Measurements from ENCODE around the gene TMEM121.

The TMEM121 gene

DNA sequence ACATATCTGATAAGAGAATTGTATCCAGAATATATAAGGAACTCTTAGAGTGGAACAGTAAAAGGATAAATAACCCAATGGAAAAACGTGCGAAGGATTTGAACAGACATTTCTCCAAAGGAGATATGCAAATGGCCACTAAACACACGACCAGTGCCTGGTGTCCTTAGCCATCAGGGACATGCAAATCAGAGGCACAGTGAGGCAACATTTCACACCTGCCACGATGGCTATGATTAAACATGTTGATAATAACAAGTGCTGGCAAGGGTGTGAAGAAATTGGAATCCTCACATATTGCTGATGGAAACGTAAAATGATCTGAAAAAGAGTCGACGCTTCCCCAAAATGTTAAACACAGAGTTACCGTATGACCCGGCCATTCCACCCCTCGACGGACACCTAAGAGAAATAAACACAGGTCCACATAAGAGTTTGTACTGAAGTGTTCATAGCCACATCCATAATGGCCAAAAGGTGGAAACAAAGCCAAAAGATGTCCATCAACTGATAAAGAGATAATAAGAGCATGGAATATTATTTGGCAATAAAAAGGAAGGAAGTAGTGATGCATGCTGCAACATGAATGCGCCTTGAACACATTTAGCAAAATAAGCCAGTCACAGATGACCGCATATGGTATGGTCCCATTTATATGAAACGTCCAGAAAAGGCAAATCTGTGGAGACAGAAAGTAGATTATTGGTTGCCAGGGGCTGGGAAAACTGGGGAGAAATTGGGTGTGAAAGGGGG is 6.3 kb upstream of the TMEM121 start:
- TF ChIP-seq GATA3 (IDR thresholded peaks at IDR 0.05; ENCODE audit: low read depth, low read length) (no peak), GATA2 (IDR thresholded peaks at IDR 0.05; ENCODE audit: low read depth, low read length) (no peak)

DNA sequence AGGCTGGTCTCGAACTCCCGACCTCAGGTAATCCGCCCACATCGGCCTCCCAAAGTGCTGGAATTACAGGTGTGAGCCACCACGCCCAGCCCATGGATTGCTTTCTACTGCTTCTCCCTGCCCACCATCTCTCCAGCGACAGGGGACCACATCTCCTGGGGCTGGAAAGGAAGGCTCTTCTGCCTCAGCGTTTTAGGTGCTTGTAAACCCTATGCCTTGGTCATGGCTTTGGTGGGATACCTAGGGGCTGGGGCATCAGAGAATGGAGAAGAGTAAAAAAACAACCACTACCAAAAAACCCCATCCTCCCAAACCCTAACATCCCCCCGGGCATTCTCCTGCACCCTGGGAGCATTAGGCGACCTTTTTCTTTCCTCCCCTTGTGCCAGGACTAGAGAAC is 1.1 kb upstream of the TMEM121 start:
- TF ChIP-seq GATA3 (IDR thresholded peaks at IDR 0.05; ENCODE audit: low read depth, low read length) (no peak), GATA2 (IDR thresholded peaks at IDR 0.05; ENCODE audit: low read depth, low read length) (no peak)

DNA sequence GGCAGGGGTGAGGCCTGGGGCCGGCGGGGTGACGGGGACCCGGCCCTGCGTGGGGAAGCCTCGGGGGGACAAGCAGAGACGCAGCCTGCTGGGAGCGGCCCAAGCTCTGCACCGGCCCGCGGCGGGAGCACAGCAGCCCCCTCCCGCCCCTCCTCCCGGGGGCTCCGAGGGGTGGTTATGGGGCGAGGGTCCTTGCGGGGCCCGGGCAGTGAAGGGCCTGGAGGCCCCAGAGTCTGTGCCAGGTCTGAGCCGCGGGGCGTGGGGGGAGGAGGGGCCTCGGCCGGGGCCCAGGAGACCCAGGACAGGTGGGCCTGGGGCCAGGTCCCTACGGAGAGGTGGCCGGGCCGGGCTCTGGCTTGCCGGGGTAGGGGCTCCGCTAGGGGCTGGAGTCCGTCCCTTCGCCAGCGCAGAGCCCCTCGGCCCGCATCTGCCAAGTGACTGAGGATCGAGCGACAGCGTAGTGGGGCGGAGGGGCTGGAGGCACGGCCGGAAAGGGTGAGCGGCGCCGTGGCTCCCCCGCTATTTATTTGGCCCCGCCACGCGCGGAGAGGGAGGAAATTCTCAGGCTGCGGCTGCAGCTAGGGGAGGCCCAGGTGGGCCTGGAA is 495 bp downstream of the TMEM121 start:
- TF ChIP-seq GATA3 (IDR thresholded peaks at IDR 0.05; ENCODE audit: low read depth, low read length) (no peak), GATA2 (IDR thresholded peaks at IDR 0.05; ENCODE audit: low read depth, low read length) (no peak)

DNA sequence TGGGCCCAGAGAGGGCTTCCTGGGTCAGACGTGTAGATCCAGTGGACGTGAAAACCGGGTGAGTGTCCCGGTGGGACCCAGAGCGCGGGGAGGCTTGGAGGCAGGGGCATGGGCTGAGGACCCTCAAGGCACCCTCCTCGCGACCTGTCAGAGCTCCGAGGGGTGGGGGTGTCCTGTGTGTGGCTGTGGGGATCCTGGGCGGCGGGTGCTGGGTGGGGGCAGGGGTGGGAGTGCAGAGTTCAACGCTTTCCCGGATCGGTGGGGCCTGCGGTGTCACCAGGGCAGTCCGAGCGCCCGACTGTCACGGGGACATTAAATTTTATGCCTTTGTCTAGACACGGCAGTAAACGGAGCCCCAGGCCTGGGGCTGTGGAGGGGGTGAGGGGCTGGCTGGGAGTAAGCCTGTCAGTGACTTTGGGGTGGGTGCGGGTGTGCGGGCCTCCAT is 1.0 kb downstream of the TMEM121 start:
- TF ChIP-seq GATA3 (IDR thresholded peaks at IDR 0.05; ENCODE audit: low read depth, low read length) = no peak
- no peak for TF ChIP-seq GATA2 (IDR thresholded peaks at IDR 0.05; ENCODE audit: low read depth, low read length)

DNA sequence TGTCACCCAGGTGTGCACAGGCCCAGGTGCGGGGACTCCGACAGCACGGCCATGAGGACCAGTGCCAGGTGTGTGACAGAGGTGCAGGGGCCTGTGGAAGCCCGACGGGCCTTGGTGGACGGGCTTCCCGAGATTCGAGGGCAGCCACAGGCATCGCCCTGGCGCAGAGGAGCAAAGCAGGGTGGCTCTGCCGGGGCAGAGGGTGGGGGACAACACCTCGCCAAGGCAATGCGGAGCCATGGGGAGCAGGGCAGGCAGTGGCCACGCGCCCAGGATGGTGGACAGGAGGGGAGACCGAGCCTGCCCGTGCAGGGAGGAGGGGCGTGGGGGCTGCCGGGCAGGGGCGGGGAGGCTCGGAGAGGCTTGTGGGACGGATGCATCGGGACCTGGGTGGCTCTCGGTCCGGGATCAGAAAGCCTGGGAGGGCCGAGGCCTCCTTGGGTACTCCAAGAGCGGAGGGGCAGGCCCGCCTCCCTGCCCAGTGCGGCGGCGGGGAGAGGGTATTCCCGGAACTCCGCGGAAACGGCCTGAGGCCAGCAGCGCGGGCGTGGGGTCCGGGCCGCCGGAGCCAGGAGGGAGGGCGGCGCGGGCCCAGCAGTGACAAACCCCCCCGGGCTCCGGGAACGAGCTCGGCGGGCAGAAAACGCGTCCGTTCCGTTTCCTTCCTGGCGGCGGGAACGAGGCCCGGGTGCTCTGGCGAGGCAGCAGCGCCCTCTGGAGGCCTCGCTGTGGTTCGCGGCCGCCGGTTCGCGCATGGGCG is 1.6 kb downstream of the TMEM121 start:
- no peak for TF ChIP-seq GATA2 (IDR thresholded peaks at IDR 0.05; ENCODE audit: low read depth, low read length)
- no peak for TF ChIP-seq GATA3 (IDR thresholded peaks at IDR 0.05; ENCODE audit: low read depth, low read length)

DNA sequence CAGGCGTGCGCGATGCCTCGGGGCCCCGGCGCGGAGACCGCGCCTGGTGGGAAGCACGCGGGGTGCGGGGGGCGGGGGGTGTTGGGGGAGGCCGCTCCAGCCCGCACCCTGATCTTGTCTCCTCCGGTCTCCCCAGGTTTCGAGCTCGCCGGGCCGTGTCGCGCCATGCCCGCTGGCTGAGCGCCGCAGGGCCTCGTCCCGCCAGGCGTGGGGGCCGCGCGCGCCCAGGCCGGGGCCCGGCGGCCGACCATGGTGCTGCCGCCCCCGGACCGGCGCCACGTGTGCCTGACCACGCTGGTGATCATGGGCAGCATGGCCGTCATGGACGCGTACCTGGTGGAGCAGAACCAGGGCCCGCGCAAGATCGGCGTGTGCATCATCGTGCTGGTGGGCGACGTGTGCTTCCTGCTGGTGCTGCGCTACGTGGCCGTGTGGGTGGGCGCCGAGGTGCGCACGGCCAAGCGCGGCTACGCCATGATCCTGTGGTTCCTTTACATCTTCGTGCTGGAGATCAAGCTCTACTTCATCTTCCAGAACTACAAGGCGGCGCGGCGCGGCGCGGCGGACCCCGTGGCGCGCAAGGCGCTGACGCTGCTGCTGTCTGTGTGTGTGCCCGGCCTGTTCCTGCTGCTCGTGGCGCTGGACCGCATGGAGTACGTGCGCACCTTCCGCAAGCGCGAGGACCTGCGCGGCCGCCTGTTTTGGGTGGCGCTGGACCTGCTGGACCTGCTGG is 2.4 kb downstream of the TMEM121 start:
- TF ChIP-seq GATA2 (IDR thresholded peaks at IDR 0.05; ENCODE audit: low read depth, low read length) = no peak
- no peak for TF ChIP-seq GATA3 (IDR thresholded peaks at IDR 0.05; ENCODE audit: low read depth, low read length)

DNA sequence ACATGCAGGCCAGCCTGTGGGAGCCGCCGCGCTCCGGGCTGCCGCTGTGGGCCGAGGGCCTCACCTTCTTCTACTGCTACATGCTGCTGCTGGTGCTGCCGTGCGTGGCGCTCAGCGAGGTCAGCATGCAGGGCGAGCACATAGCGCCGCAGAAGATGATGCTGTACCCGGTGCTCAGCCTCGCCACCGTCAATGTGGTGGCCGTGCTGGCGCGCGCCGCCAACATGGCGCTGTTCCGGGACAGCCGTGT is 2.9 kb downstream of the TMEM121 start:
- no peak for TF ChIP-seq GATA3 (IDR thresholded peaks at IDR 0.05; ENCODE audit: low read depth, low read length)
- no peak for TF ChIP-seq GATA2 (IDR thresholded peaks at IDR 0.05; ENCODE audit: low read depth, low read length)

DNA sequence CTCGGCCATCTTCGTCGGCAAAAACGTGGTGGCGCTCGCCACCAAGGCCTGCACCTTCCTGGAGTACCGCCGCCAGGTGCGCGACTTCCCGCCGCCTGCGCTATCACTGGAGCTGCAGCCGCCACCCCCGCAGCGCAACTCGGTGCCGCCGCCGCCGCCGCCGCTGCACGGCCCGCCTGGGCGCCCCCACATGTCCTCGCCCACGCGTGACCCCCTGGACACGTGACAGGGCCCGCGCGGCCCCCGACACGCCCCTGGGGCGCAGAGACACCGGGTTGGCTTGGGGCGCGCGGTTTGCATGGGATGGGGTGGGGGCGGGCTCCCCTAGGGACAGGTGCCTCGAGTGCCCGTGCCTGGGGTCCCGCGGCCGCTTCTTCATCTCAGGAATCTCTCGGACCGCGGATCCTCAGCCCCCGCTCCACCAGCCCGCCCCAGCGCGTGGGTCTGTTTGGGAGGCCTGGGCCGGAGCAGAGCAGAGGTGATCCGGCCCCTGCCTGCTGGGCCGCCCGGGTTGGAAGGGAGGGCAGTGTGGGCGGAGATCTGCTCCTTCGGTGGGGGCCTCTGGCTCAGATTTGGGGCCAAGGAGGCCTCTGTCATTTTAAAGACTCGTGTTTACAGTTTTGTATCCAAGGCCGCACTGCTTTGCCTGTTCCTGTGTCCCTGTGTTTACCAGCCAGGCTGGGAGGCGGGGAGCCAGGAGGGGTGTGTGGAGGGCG is 3.3 kb downstream of the TMEM121 start:
- no peak for TF ChIP-seq GATA3 (IDR thresholded peaks at IDR 0.05; ENCODE audit: low read depth, low read length)
- TF ChIP-seq GATA2 (IDR thresholded peaks at IDR 0.05; ENCODE audit: low read depth, low read length) = no peak

DNA sequence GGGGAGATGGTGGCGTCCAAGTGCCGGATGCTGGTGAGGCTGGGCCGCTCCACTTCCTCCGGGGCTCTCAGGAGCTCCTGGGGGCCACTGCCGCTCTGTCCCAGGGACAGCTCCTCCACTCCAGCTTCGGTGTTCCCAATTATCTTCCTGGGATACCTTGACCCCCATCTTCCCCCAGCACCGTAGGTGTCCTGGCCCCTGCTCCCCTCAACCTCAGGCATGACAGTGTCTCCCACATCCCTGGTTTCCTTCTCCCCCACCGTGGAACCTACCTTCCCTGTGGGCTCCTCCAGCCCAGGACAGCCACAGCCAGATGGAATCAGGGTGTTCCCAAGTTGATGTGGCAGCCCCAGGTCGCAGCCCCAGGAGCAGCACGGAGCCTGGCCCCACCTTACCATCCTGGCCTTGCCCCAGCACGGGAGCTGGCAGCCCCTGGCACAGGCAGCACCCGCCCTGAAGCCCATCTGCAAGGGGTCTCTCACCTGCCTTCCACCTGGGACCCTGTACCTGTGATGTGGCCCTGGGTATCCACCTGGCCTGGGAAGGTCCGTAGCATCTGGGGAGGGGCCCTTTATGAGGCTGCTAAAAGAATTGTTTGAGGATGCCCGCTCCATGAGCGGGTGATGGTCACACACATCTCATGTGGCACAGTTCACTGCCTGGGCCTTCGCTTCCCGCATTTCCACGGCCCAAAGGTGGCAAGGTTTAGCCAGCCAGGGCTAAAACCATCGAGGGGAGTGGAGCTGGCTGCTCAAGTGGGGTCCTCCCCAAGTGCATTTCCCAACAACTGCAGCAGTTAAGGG is 4.1 kb downstream of the TMEM121 start:
- TF ChIP-seq GATA3 (IDR thresholded peaks at IDR 0.05; ENCODE audit: low read depth, low read length) (no peak), GATA2 (IDR thresholded peaks at IDR 0.05; ENCODE audit: low read depth, low read length) (no peak)

DNA sequence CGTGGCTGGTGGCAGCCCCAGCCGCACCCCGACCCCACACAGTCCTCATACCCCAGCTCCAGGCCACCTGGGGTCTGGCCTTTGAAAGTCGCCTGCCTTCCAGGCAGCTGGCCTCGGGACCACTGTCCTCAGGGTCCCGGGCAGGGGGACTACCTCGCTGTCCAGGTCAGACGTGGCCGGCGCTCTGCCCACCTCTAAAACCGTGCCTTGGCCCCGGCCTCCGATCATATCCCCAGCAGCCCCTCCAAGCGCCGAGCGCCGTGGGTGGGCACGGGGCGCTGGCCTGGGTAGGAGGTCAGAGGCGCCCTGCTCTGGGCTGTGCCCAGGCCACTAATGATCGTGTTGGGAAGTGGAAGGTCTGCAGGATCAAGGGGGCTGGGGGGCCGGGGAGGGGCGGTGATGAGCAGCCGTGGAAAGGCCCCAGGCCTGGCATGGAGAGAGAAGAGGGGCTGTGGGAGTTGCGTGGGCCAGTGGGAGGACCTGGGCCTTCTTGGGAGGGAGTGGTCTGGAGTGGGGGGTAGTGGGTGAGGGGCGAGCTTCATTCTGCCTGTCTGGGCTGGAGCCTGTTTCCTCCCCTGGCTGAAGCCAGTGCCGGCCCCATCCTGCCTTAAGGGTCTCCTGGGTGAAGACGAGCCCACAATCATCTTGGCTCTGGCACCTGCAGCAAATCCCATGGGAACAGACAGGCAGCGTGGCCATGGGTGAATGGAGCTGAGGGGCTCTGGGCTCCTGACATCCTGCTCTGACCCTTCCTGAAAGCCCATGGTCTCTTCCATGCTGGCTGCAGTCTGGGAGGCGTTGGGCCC is 4.9 kb downstream of the TMEM121 start:
- TF ChIP-seq GATA2 (IDR thresholded peaks at IDR 0.05; ENCODE audit: low read depth, low read length) (no peak), GATA3 (IDR thresholded peaks at IDR 0.05; ENCODE audit: low read depth, low read length) (no peak)

DNA sequence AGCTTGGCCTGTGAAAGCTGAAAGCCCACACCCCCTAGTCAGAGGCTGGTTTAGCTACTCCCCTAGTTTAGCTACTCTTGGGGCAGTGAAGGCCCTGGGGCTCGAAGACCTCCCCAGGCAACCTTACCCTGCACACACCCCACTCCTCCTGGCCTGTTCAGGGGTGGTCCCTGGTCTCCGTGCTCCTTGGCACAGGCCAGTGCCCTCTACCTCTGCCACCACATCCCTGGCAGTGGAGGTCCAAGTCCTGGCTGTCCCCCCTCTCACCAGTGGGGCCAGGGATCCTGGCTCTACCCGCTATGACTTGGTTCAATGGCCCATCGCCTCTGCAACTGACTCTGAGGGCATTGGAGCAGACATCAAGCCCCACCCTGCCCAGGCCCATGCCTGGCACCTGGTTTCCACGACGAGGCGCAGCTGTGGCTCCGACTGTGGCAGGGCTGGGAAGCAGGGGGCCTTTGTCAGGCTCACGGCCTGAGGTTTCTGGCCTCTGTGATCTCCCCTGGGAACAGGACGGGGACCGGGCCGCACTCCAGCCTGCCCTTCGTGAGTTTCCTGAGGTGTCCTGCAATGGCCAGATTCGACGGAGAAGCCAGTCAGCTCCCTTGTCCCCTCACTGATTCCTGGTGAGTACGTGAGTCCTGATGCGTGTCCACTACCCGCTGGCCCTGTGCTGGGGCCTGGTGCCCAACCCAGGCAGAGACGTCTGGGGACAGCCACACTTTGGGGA is 5.7 kb downstream of the TMEM121 start:
- no peak for TF ChIP-seq GATA3 (IDR thresholded peaks at IDR 0.05; ENCODE audit: low read depth, low read length)
- no peak for TF ChIP-seq GATA2 (IDR thresholded peaks at IDR 0.05; ENCODE audit: low read depth, low read length)

DNA sequence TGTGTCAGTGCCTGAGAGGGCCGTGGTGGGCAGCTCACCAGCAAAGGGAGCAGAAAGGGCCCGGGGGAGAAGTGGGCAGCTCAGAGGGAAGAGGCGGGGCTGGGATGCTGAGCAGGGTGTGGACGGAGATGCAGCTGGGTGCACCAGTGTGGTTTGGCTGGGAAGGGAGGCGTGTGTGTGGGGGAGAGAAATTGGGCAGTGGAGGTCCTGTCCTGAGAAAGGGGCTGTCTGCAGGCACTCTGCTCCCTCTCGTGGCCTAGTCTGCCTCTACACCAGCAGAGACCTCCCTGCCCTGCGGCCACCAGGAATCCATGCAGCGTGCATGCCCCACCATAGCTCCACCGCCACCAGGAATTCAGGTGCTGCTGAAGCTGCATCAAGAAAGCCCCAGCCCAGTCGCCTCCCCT is 6.4 kb downstream of the TMEM121 start:
- no peak for TF ChIP-seq GATA2 (IDR thresholded peaks at IDR 0.05; ENCODE audit: low read depth, low read length)
- no peak for TF ChIP-seq GATA3 (IDR thresholded peaks at IDR 0.05; ENCODE audit: low read depth, low read length)
